ENCODE results near the gene GAD2. TPM values are rescaled to one million over a fixed set of nuclear protein-coding genes. Genes with fewer than 3 reads are reported as not detected.

The GAD2 gene
- total RNA-seq (2022), result not detected in 2 replicates
- percentile 1 among the genes with signal in this experiment for Bru-seq, nascent RNA
- percentile 1 among the genes with signal in this experiment for BruChase-seq, experiment 1, labeled RNA remaining after a 2-hour chase
- BruChase-seq, experiment 2, labeled RNA remaining after a 6-hour chase, result not detected
- long read RNA-seq, result 0 reads

DNA sequence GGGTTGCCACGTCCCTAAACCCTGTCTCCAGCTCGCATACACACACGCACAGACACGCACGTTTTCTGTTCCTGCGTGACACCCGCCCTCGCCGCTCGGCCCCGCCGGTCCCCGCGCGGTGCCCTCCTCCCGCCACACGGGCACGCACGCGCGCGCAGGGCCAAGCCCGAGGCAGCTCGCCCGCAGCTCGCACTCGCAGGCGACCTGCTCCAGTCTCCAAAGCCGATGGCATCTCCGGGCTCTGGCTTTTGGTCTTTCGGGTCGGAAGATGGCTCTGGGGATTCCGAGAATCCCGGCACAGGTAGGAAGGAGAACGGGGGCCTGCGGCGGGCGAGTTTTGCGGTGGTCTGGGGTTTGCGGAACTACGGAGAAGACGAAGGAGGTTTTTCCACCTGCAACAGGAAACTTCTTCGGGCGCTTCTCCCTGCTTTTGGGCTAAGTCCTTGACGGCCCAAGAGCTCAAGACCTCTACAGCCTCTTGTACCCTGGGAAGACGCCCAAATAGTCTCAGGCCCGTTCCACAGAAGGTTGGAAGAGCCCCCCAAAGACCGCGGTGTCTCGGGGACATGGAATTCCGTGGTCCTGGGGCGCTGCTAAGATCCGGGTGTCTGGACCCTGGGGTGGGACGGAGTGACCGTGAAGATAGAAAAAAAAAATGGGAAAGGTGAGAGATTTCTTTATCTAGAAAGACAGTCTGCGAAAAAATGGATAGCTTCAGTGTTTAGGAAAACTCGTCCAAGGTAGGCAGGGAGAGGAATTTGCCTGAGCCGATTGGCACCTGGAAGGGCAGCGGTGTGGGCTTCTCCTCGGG is at the start of gene GAD2:
Gene GAD2, plus strand, starts transcription at position 190 of the 811 bp plus-strand sequence. Its CDS starts 36 bp downstream, at position 226.
- H3K27me3 Mint-ChIP-seq (ENCODE audit: insufficient read depth, unreplicated experiment), result peaks cover 8% of the 10 kb centered on the region

DNA sequence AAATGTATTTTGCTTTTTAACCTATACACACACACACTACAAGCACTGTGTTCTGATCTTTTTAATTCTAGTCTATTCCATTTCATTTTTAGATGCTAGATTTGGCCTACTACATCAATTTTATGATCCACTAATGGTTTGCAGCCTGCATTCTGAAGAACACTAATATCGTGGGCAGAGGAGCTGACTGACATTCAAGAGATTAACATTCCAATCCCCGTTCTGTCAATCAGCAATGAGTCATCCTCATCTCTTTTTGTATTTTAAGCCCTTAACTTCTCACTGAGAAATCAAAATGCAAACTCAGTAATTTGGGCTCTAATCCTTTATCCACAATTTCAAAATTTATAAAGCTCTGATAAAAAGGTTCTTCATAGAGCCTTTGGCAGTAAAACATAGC is 47.1 kb upstream of the GAD2 start:
- no peaks in the 10 kb centered on the region for H3K36me3 Mint-ChIP-seq (ENCODE audit: insufficient read depth, unreplicated experiment)
- POLR2A ChIA-PET, result no interaction called here

More for the DNA sequence above, at the start of gene GAD2:
- H3K36me3 Mint-ChIP-seq (ENCODE audit: insufficient read depth, unreplicated experiment), result no peaks in the 10 kb centered on the region
- H3K27ac Mint-ChIP-seq (ENCODE audit: unreplicated experiment), result no peak within 1 kb of the TSS
- BruUV-seq (replicated peaks), result no TSS peak
- ChIA-PET POLR2A (no interaction called here), CTCF (no interaction called here)
- Histone ChIP-seq H3K4me3 (ENCODE audit: low read depth, low read length) (no peak within 1 kb of the TSS), H3K36me3 (ENCODE audit: control insufficient read depth, insufficient read depth, low read length) (no peaks in the 10 kb centered on the region), H3K9me3 (no peaks in the 10 kb centered on the region; the same call in 1 of the 2 replicates), H3K27me3 (replicated peaks; ENCODE audit: control insufficient read depth, insufficient read depth, low read length) (0 out of 2 replicates have a peak, but pooled peaks cover 3% of the 10 kb centered on the region), H3K4me1 (no peaks in the 10 kb centered on the region)
- H3K4me1 Mint-ChIP-seq (ENCODE audit: low read depth, unreplicated experiment), result peaks cover 2% of the 10 kb centered on the region
- H3K4me3 Mint-ChIP-seq (ENCODE audit: unreplicated experiment), result no peak within 1 kb of the TSS
- TF ChIP-seq, protein P1, sequence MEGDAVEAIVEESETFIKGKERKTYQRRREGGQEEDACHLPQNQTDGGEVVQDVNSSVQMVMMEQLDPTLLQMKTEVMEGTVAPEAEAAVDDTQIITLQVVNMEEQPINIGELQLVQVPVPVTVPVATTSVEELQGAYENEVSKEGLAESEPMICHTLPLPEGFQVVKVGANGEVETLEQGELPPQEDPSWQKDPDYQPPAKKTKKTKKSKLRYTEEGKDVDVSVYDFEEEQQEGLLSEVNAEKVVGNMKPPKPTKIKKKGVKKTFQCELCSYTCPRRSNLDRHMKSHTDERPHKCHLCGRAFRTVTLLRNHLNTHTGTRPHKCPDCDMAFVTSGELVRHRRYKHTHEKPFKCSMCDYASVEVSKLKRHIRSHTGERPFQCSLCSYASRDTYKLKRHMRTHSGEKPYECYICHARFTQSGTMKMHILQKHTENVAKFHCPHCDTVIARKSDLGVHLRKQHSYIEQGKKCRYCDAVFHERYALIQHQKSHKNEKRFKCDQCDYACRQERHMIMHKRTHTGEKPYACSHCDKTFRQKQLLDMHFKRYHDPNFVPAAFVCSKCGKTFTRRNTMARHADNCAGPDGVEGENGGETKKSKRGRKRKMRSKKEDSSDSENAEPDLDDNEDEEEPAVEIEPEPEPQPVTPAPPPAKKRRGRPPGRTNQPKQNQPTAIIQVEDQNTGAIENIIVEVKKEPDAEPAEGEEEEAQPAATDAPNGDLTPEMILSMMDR (IDR thresholded peaks at IDR 0.05; ENCODE audit: insufficient read depth in 1 of 2, low read depth in 1 of 2, low read length in 1 of 2, severe bottlenecking in 1 of 2, unreplicated experiment in 1 of 2), result no peak
- intact Hi-C loops (cut with micrococcal nuclease; ENCODE audit: unreplicated experiment), result no loop called here
- H3K9me3 Mint-ChIP-seq (ENCODE audit: unreplicated experiment), result peaks cover 9% of the 10 kb centered on the region
- DNase-seq, result no peak

DNA sequence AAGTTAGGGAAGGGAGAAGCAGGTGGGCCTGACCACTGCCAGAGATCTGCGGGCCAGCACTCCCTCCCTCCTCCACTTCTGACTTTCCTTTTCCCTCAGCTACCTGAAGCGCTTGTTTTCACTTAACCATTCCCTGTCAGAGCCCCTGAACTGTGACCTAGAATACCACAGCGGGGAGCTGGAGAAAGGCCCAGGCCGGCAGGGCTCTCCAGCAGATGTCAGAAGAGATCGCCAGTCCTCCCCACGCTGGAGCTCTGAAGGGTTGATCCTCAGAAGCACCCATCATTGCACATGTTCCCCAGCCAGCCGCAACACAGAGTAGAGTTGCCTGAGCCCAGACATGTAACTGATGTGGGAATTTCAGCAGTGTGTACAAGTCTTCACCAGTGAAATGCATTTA is 44.4 kb upstream of the GAD2 start:
- Mint-ChIP-seq H3K4me3 (ENCODE audit: unreplicated experiment) (no peak overlapping the region), H3K27ac (ENCODE audit: unreplicated experiment) (no peak overlapping the region), H3K36me3 (ENCODE audit: insufficient read depth, unreplicated experiment) (no peaks in the 10 kb centered on the region), H3K4me1 (ENCODE audit: low read depth, unreplicated experiment) (no peaks in the 10 kb centered on the region), H3K27me3 (ENCODE audit: insufficient read depth, unreplicated experiment) (peaks cover 18% of the 10 kb centered on the region), H3K9me3 (ENCODE audit: unreplicated experiment) (no peaks in the 10 kb centered on the region)
- intact Hi-C loops (cut with micrococcal nuclease; ENCODE audit: unreplicated experiment), result loop anchor here (1.0 kb wide), 1 partner anchor 97 kb away; no protein-coding TSS in a partner anchor
- no peaks in the 10 kb centered on the region for H3K9me3 ChIP-seq
- peak in 1 of 2 experiments; percentile 9 for DNase-seq
- ChIA-PET POLR2A (no interaction called here), CTCF (interaction anchor here (0.9 to 1.1 kb wide), 2 partner anchors 383 to 387 kb away, joined by 4 to 5 read pairs; no protein-coding TSS in a partner anchor)
- BruUV-seq (replicated peaks), result no TSS peak
- TF ChIP-seq, protein P1 (IDR thresholded peaks at IDR 0.05; ENCODE audit: insufficient read depth in 1 of 2, low read depth in 1 of 2, low read length in 1 of 2, severe bottlenecking in 1 of 2, unreplicated experiment in 1 of 2), result no peak
- H3K4me1 ChIP-seq, result no peaks in the 10 kb centered on the region
- no peaks in the 10 kb centered on the region for H3K36me3 ChIP-seq (ENCODE audit: control insufficient read depth, insufficient read depth, low read length)
- no peak overlapping the region for H3K4me3 ChIP-seq (ENCODE audit: low read depth, low read length)
- peaks cover 1% of the 10 kb centered on the region; the same call in 1 of the 2 replicates for H3K27me3 ChIP-seq (replicated peaks; ENCODE audit: control insufficient read depth, insufficient read depth, low read length)

More for the DNA sequence above, 47.1 kb upstream of the GAD2 start:
- TF ChIP-seq, protein P1 (IDR thresholded peaks at IDR 0.05; ENCODE audit: insufficient read depth in 1 of 2, low read depth in 1 of 2, low read length in 1 of 2, severe bottlenecking in 1 of 2, unreplicated experiment in 1 of 2), result no peak
- Histone ChIP-seq H3K4me3 (ENCODE audit: low read depth, low read length) (no peak overlapping the region), H3K4me1 (no peaks in the 10 kb centered on the region), H3K27me3 (replicated peaks; ENCODE audit: control insufficient read depth, insufficient read depth, low read length) (no peaks in the 10 kb centered on the region), H3K36me3 (ENCODE audit: control insufficient read depth, insufficient read depth, low read length) (no peaks in the 10 kb centered on the region), H3K9me3 (no peaks in the 10 kb centered on the region)
- H3K4me1 Mint-ChIP-seq (ENCODE audit: low read depth, unreplicated experiment), result no peaks in the 10 kb centered on the region
- H3K27ac Mint-ChIP-seq (ENCODE audit: unreplicated experiment), result no peak overlapping the region
- no TSS peak for BruUV-seq (replicated peaks)
- H3K27me3 Mint-ChIP-seq (ENCODE audit: insufficient read depth, unreplicated experiment), result peaks cover 17% of the 10 kb centered on the region
- DNase-seq, result no peak
- CTCF ChIA-PET, result no interaction called here
- intact Hi-C loops (cut with micrococcal nuclease; ENCODE audit: unreplicated experiment), result no loop called here
- no peaks in the 10 kb centered on the region for H3K9me3 Mint-ChIP-seq (ENCODE audit: unreplicated experiment)
- no peak overlapping the region for H3K4me3 Mint-ChIP-seq (ENCODE audit: unreplicated experiment)
